Measurements from ENCODE around the gene MFSD6.
A peak's percentile ranks its signal among the peaks of the same experiment; 100 is the strongest.
"Not testable (repeated sequence)": the region's sequence is repeated elsewhere in the genome, so short reads cannot be mapped to it uniquely, and the experiment has no call there.

Gene MFSD6

DNA sequence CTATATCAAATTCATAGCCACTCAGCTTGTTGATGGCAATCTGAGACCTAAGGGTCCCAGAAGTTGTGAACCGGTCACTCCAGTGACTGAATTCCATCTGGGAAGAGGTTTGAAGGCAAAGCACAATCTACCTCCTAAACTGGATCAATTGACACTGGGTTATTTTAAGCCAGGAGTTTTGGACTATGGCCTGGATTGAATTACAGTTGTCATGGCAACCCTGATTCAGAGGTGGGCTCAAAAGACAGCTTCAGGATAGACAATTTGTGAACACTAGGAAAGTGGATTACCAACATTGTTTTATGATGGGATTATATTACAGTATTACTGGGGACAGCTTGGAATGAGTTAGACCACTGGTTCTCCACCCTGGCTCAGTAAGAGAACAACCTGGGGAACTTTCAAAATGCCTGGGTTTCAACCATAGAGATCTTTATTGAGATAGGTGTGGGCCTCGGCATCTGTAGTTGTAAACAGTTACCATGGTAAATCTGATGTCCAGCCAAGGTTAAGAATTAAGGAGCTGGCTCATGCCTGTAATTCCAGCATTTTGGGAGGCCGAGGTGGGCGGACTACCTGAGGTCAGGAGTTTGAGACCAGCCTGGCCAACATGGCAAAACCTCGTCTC, 58.8 kb downstream of the MFSD6 start:
- no peak for DNase-seq (ENCODE audit: low spot score)

- no peak for DNase-seq (ENCODE audit: low spot score)
These were observed 59.5 kb downstream of the MFSD6 start for GRCh38 chr2:190467575-190468083.

GRCh38 chr2:190468354-190468753, 60.2 kb downstream of the MFSD6 start:
- DNase-seq (ENCODE audit: low spot score) = not testable (repeated sequence)

GRCh38 chr2:190468814-190469569, 60.8 kb downstream of the MFSD6 start:
- DNase-seq (ENCODE audit: low spot score) = peak; percentile 78

DNA sequence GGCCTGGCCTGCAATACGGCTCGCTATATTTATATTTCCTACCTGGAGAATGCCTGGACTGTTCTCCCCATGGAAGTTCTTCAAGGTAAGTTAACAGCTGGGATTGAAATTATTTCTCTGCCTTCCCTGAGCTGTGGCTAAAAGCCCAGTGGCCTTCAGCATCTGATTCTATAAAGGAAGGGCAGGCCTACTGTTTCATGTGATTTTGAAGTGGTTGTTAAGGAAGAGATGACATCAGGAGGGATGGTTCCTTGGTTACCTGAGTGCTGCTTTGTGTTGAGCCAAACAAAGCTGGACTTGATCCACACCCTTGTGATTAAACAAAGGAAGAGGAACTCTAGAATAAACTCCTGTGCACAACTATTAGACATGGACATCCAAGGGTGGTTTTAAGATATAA, 61.6 kb downstream of the MFSD6 start:
- DNase-seq (ENCODE audit: low spot score) = peak; percentile 64

GRCh38 chr2:190470256-190470826, 62.2 kb downstream of the MFSD6 start:
- DNase-seq (ENCODE audit: low spot score) = no peak

- no peak for DNase-seq (ENCODE audit: low spot score)
These were observed 69.7 kb downstream of the MFSD6 start for GRCh38 chr2:190477661-190478454.

- DNase-seq (ENCODE audit: low spot score) = no peak
These were observed 70.5 kb downstream of the MFSD6 start for GRCh38 chr2:190478572-190479195.

GRCh38 chr2:190481339-190481738, 73.2 kb downstream of the MFSD6 start:
- DNase-seq (ENCODE audit: low spot score) = no peak

DNA sequence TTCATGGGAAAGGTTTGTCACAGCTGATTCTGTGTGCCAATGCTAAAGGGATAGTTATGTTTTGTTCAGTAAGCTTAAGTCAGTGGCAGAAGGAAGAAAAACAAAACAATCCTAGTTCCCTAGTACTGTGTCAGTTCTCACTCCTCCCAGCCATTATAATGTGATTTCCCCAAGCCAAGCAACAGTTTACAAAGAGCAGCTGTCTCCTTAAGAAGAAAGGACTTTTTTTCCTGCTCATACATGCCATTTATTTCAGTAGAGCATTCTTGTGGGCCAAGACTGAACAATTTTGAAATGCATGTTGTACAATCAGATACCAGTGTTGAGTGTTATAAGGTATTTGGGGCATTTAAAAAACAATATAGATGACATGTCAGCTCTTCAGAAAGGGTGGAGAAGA, 74.3 kb downstream of the MFSD6 start:
- no peak for DNase-seq (ENCODE audit: low spot score)

DNA sequence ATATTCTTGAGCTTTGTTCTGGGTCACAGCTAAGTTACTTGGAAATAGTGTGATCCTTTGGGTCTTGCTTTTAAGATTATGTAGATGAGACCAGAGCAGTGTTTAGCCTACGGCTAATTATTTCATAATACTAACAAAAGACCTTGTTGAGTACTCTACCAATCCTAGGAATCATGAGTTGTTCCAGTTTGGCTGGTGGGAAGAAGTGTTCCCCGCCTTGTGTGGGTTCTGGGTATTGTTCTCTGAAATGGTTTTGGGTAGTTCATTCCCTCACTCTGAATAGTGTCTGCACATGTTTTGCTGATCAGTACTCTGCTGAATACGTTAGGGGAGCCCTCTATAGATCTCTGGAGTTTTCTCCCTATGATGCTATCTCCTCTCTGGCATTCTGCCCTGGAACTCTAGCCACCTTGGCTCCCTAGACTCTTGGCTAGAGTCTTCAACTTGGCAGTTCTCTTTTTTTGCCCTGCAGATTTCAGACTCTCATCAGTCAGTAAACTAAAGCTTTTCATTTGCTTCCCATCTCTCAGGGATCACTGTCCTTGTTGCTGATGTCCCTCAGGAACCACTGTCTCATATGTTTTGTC, 78.0 kb downstream of the MFSD6 start:
- DNase-seq (ENCODE audit: low spot score) = no peak

DNA sequence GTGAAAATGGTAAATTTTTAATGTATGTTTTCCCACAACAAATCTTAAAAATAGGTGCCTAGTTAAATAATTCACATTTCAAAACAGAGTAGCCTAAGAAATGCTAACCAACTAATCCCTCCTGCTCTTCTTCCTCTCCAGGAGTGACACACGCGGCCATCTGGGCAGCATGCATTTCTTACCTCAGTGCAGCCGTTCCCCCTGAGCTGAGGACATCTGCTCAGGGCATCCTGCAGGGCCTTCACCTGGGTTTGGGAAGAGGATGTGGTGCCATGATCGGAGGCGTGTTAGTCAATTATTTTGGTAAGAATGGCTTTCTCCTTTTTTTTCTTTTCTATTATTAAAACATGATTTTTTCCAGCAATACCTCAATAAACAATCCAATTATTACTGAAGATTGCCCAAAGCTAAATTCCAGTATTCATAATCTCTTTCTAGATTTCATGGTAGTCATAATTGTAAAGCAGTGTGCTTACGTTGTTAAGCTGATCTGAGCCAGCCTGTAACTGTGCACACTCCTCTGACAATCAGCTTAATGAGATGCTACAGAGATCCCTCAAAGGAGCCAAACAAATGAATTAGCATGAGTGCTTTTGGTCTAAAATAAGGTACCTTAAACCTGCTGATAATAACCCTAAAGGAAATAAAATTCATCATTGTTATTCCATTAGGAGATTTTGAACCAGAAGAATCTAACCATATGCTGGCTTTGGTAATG, 80.5 kb downstream of the MFSD6 start:
- no peak for DNase-seq (ENCODE audit: low spot score)

DNA sequence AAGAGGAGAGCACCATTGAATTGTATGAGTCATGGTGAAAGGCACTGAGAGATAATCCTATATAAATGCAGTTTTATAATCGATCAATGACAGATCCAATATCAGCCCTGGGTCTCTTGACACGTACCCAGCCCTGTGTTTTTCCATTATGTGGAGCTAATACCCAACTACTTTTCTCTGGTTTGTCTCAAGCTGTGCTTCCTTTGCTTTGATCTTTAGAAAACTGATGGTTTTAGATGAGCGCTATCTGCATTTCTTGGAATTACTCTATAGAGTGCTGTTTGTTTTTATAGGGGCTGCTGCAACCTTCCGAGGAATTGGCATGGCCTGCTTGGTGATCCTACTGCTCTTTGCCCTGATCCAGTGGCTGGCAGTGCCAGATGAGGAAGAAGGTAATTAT, 81.3 kb downstream of the MFSD6 start:
- no peak for DNase-seq (ENCODE audit: low spot score)

GRCh38 chr2:190490502-190490901, 82.3 kb downstream of the MFSD6 start:
- no peak for DNase-seq (ENCODE audit: low spot score)

- DNase-seq (ENCODE audit: low spot score) = no peak
These were observed 84.9 kb downstream of the MFSD6 start for GRCh38 chr2:190493095-190493494.

DNA sequence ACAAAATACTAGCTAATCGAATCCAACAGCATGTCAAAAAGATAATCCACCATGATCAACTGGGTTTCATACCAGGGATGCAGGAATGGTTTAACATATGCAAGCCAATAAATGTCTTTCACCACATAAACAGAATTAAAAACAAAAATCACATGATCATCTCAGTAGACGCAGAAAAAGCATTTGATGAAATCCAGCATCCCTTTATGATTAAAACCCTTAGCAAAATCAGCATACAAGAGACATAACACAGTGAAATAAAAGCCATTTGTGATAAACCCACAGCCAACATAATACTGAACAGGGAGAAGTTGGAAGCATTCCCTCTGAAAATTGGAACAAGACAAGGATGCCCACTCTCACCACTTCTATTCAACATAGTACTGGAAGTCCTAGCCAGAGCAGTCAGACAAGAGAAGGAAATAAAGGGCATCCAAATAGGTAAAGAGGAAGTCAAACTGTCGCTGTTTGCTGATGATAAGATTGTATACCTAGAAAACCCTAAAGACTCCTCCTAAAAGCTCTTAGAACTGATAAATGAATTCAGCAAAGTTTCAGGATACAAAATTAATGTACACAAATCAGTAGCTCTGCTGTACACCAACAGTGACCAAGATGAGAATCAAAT, 86.6 kb downstream of the MFSD6 start:
- DNase-seq (ENCODE audit: low spot score) = not testable (repeated sequence)

GRCh38 chr2:190497428-190497827, 89.3 kb downstream of the MFSD6 start:
- no peak for DNase-seq (ENCODE audit: low spot score)

GRCh38 chr2:190499273-190499672, 91.1 kb downstream of the MFSD6 start:
- DNase-seq (ENCODE audit: low spot score) = no peak

GRCh38 chr2:190500054-190500502, 91.9 kb downstream of the MFSD6 start:
- no peak for DNase-seq (ENCODE audit: low spot score)

DNA sequence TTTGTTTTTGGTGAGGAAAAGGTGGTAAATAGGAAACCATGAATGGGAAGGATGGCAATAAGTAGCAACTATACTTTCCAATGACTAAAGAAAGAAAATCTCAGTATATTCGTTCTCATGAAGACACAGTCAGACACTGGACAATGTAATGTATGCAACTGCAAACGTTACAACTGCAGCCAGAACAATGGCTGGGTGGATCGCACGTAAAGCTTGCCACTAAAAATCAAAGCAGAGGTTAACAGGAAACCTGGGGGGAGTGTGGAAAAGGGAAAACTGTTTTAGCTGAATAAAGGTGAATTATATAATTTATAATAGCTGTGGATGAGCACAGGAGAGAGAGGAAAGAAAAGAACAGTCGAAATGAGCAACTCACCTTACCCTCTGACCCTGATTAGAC, 93.1 kb downstream of the MFSD6 start:
- DNase-seq (ENCODE audit: low spot score) = no peak

Measured in LoVo (cell line).